ENCODE data around the gene USP24. TPM values are rescaled to one million over a fixed set of nuclear protein-coding genes. Genes with fewer than 3 reads are reported as not detected.
"Not testable (repeated sequence)": the region's sequence is repeated elsewhere in the genome, so short reads cannot be mapped to it uniquely, and the experiment has no call there.

The USP24 gene
- total RNA-seq, 1 donor: 43.1 TPM

- Histone ChIP-seq H3K9me3 (ENCODE audit: low read depth, low read length) (no peaks in the 10 kb centered on the region), H4K20me1 (ENCODE audit: insufficient read depth, low read length) (peaks cover 3% of the 10 kb centered on the region), H3K4me1 (ENCODE audit: insufficient read depth, low read length) (no peaks in the 10 kb centered on the region), H3K4me3 (ENCODE audit: insufficient read depth, low read length) (no peak overlapping the region), H3K4me2 (ENCODE audit: insufficient read depth, low read length) (no peak overlapping the region), H3K79me2 (ENCODE audit: insufficient read depth, low read length) (peaks cover 3% of the 10 kb centered on the region), H3K27ac (ENCODE audit: low read depth, low read length) (no peak overlapping the region), H3K27me3 (ENCODE audit: insufficient read depth, low read length) (no peaks in the 10 kb centered on the region), H2AFZ (ENCODE audit: low read length) (no peak overlapping the region), H3K36me3 (ENCODE audit: insufficient read depth, low read length) (peaks cover 73% of the 10 kb centered on the region)
- no peak for DNase-seq (ENCODE audit: insufficient read length, low spot score, missing footprints)
- no peak for TF ChIP-seq CTCF (IDR thresholded peaks at IDR 0.05; ENCODE audit: extremely low read depth, low read depth, low read length)
Observed at GRCh38 chr1:55120538-55120937, 94.6 kb downstream of the USP24 start.

GRCh38 chr1:55118651-55119329 is 96.4 kb downstream of the USP24 start:
- TF ChIP-seq CTCF (IDR thresholded peaks at IDR 0.05; ENCODE audit: extremely low read depth, low read depth, low read length): no peak
- H3K27ac ChIP-seq (ENCODE audit: low read depth, low read length): no peak overlapping the region
- peaks cover 57% of the 10 kb centered on the region for H3K36me3 ChIP-seq (ENCODE audit: insufficient read depth, low read length)
- no peaks in the 10 kb centered on the region for H3K27me3 ChIP-seq (ENCODE audit: insufficient read depth, low read length)
- no peak overlapping the region for H2AFZ ChIP-seq (ENCODE audit: low read length)
- no peak overlapping the region for H3K4me3 ChIP-seq (ENCODE audit: insufficient read depth, low read length)
- peaks cover 3% of the 10 kb centered on the region for H3K79me2 ChIP-seq (ENCODE audit: insufficient read depth, low read length)
- no peak for DNase-seq (ENCODE audit: insufficient read length, low spot score, missing footprints)
- no peaks in the 10 kb centered on the region for H3K4me1 ChIP-seq (ENCODE audit: insufficient read depth, low read length)
- H4K20me1 ChIP-seq (ENCODE audit: insufficient read depth, low read length): peaks cover 3% of the 10 kb centered on the region
- no peak overlapping the region for H3K4me2 ChIP-seq (ENCODE audit: insufficient read depth, low read length)
- H3K9me3 ChIP-seq (ENCODE audit: low read depth, low read length): no peaks in the 10 kb centered on the region

GRCh38 chr1:55117941-55118340 is 97.2 kb downstream of the USP24 start:
- peaks cover 53% of the 10 kb centered on the region for H3K36me3 ChIP-seq (ENCODE audit: insufficient read depth, low read length)
- H4K20me1 ChIP-seq (ENCODE audit: insufficient read depth, low read length): peaks cover 3% of the 10 kb centered on the region
- H3K4me2 ChIP-seq (ENCODE audit: insufficient read depth, low read length): no peak overlapping the region
- TF ChIP-seq CTCF (IDR thresholded peaks at IDR 0.05; ENCODE audit: extremely low read depth, low read depth, low read length): no peak
- peaks cover 3% of the 10 kb centered on the region for H3K79me2 ChIP-seq (ENCODE audit: insufficient read depth, low read length)
- no peak overlapping the region for H3K27ac ChIP-seq (ENCODE audit: low read depth, low read length)
- no peak overlapping the region for H3K4me3 ChIP-seq (ENCODE audit: insufficient read depth, low read length)
- no peaks in the 10 kb centered on the region for H3K27me3 ChIP-seq (ENCODE audit: insufficient read depth, low read length)
- H3K4me1 ChIP-seq (ENCODE audit: insufficient read depth, low read length): no peaks in the 10 kb centered on the region
- no peak for DNase-seq (ENCODE audit: insufficient read length, low spot score, missing footprints)
- no peak overlapping the region for H2AFZ ChIP-seq (ENCODE audit: low read length)
- no peaks in the 10 kb centered on the region for H3K9me3 ChIP-seq (ENCODE audit: low read depth, low read length)

- H2AFZ ChIP-seq (ENCODE audit: low read length); H3K4me1 ChIP-seq (ENCODE audit: insufficient read depth, low read length); H3K4me3 ChIP-seq (ENCODE audit: insufficient read depth, low read length); DNase-seq (ENCODE audit: insufficient read length, low spot score, missing footprints); H3K27ac ChIP-seq (ENCODE audit: low read depth, low read length); H3K4me2 ChIP-seq (ENCODE audit: insufficient read depth, low read length); H3K9me3 ChIP-seq (ENCODE audit: low read depth, low read length); H3K27me3 ChIP-seq (ENCODE audit: insufficient read depth, low read length); H4K20me1 ChIP-seq (ENCODE audit: insufficient read depth, low read length); H3K79me2 ChIP-seq (ENCODE audit: insufficient read depth, low read length): not testable (repeated sequence)
- peaks cover 59% of the 10 kb centered on the region for H3K36me3 ChIP-seq (ENCODE audit: insufficient read depth, low read length)
Observed at GRCh38 chr1:55109005-55109404, 106.2 kb downstream of the USP24 start.

Measured in osteoblast (primary cell).